HEK293 (cell line): ENCODE measurements around the gene ABT1.

Source experiments
- CTCF ChIA-PET: fragments of 350-600 bp; formaldehyde crosslinking; extraction: SDS; loops from one replicate; lab custom pipeline; 2021; ENCODE audit warnings: antibody characterized with exemption; lab: Yijun Ruan, JAX
- POLR2A ChIA-PET: fragments of 300-600 bp; formaldehyde crosslinking; extraction: SDS; loops from one replicate; lab custom pipeline; 2020; ENCODE audit warnings: antibody characterized with exemption, inconsistent platforms; lab: Yijun Ruan, JAX
- H3K27ac ChIP-seq: fragments of 200-500 bp; sonication (Bioruptor generic); 2 replicates; pipeline ENCODE4 v1.5.1; 2014; ENCODE audit warnings: low read depth, low read length, control low read depth, inconsistent platforms; ENCODE audit errors: extremely low read depth
- H3K36me3 ChIP-seq, 2 experiments: fragments of 200-500 bp in 1 of 2; sonication (Bioruptor generic) in 1 of 2; 1 replicate in 1 of 2; 2 replicates in 1 of 2; pipeline ENCODE4 v1.5.1; 2014 to 2017; ENCODE audit warnings: inconsistent platforms in 2 of 2, low read length in 2 of 2; ENCODE audit not compliant: control insufficient read depth in 2 of 2, insufficient read depth in 1 of 2
- H3K4me1 ChIP-seq: fragments of 200-500 bp; sonication (Bioruptor generic); 2 replicates; pipeline ENCODE4 v1.5.1; 2014; ENCODE audit warnings: mild to moderate bottlenecking, low read length, inconsistent platforms; ENCODE audit not compliant: control insufficient read depth, insufficient read depth
- H3K4me3 ChIP-seq: 2 replicates; pipeline ENCODE4 v1.5.1; 2011; ENCODE audit warnings: low read depth, mild to moderate bottlenecking, control low read depth, low read length, moderate library complexity
- H3K9me3 ChIP-seq: fragments of 200-500 bp; sonication (Bioruptor generic); 2 replicates; pipeline ENCODE4 v1.5.1; 2014; ENCODE audit warnings: low read depth, low read length, inconsistent platforms; ENCODE audit not compliant: control insufficient read depth, insufficient read depth
- HIC1 ChIP-seq: fragments of 450-650 bp; formaldehyde crosslinking; IDR thresholded peaks from 2 replicates; pipeline ENCODE4 v1.5.1; 2016; ENCODE audit warnings: missing biosample characterization, missing genetic modification characterization
- KLF1 ChIP-seq: fragments of 450-650 bp; formaldehyde crosslinking; IDR thresholded peaks from 2 replicates; pipeline ENCODE4 v1.5.1; 2016; ENCODE audit warnings: missing biosample characterization, missing genetic modification characterization
- SP2 ChIP-seq: fragments of 450-650 bp; formaldehyde crosslinking; IDR thresholded peaks from 2 replicates; pipeline ENCODE4 v1.5.1; 2016; ENCODE audit warnings: missing biosample characterization, missing genetic modification characterization
- ZBTB20 ChIP-seq: fragments of 450-650 bp; formaldehyde crosslinking; IDR thresholded peaks from 2 replicates; pipeline ENCODE4 v1.5.1; 2016; ENCODE audit warnings: missing biosample characterization, missing genetic modification characterization
- ZEB2 ChIP-seq: fragments of 450-650 bp; formaldehyde crosslinking; IDR thresholded peaks from 2 replicates; pipeline ENCODE4 v1.5.1; 2016; ENCODE audit warnings: missing biosample characterization, missing genetic modification characterization
- ZFP69B ChIP-seq: fragments of 450-650 bp; formaldehyde crosslinking; IDR thresholded peaks from 2 replicates; pipeline ENCODE4 v1.5.1; 2016; ENCODE audit warnings: missing biosample characterization, missing genetic modification characterization
- ZNF138 ChIP-seq: fragments of 450-650 bp; formaldehyde crosslinking; IDR thresholded peaks from 2 replicates; pipeline ENCODE4 v1.5.1; 2016; ENCODE audit warnings: missing biosample characterization, missing genetic modification characterization, borderline replicate concordance
- ZNF169 ChIP-seq: fragments of 450-650 bp; formaldehyde crosslinking; IDR thresholded peaks from 2 replicates; pipeline ENCODE4 v1.5.1; 2016; ENCODE audit warnings: missing biosample characterization, missing genetic modification characterization
- ZNF175 ChIP-seq: fragments of 450-650 bp; formaldehyde crosslinking; IDR thresholded peaks from 2 replicates; pipeline ENCODE4 v1.5.1; 2016; ENCODE audit warnings: missing biosample characterization, missing genetic modification characterization
- ZNF19 ChIP-seq: fragments of 450-650 bp; formaldehyde crosslinking; IDR thresholded peaks from 2 replicates; pipeline ENCODE4; 2016; ENCODE audit warnings: missing biosample characterization, missing genetic modification characterization, low read depth
- ZNF2 ChIP-seq: fragments of 450-650 bp; formaldehyde crosslinking; IDR thresholded peaks from 2 replicates; pipeline ENCODE4 v1.5.1; 2016; ENCODE audit warnings: missing biosample characterization, missing genetic modification characterization
- ZNF23 ChIP-seq: fragments of 450-650 bp; formaldehyde crosslinking; IDR thresholded peaks from 2 replicates; pipeline ENCODE4 v1.5.1; 2016; ENCODE audit warnings: missing biosample characterization, missing genetic modification characterization, borderline replicate concordance
- ZNF266 ChIP-seq: fragments of 450-650 bp; formaldehyde crosslinking; IDR thresholded peaks from 2 replicates; pipeline ENCODE4 v1.5.1; 2016; ENCODE audit warnings: missing biosample characterization, missing genetic modification characterization, low read depth
- ZNF302 ChIP-seq: fragments of 450-650 bp; formaldehyde crosslinking; IDR thresholded peaks from 2 replicates; pipeline ENCODE4 v1.5.1; 2016; ENCODE audit warnings: missing biosample characterization, missing genetic modification characterization, low read depth
- ZNF335 ChIP-seq: fragments of 450-650 bp; formaldehyde crosslinking; conservative IDR thresholded peaks from 2 replicates; pipeline ENCODE4 v1.5.1; 2016; ENCODE audit warnings: missing biosample characterization, missing genetic modification characterization
- ZNF394 ChIP-seq: fragments of 450-650 bp; formaldehyde crosslinking; IDR thresholded peaks from 2 replicates; pipeline ENCODE4 v1.5.1; 2016; ENCODE audit warnings: missing biosample characterization, missing genetic modification characterization, mild to moderate bottlenecking, moderate library complexity, borderline replicate concordance
- ZNF416 ChIP-seq: fragments of 450-650 bp; formaldehyde crosslinking; IDR thresholded peaks from 2 replicates; pipeline ENCODE4 v1.5.1; 2016; ENCODE audit warnings: missing biosample characterization, missing genetic modification characterization
- ZNF473 ChIP-seq: fragments of 450-650 bp; formaldehyde crosslinking; IDR thresholded peaks from 2 replicates; pipeline ENCODE4 v1.5.1; 2017; ENCODE audit warnings: missing biosample characterization, missing genetic modification characterization
- ZNF596 ChIP-seq: fragments of 450-650 bp; IDR thresholded peaks from 2 replicates; pipeline ENCODE4 v1.5.0; 2018; ENCODE audit warnings: missing biosample characterization, mild to moderate bottlenecking, missing genetic modification characterization, moderate library complexity
- ZNF621 ChIP-seq: fragments of 450-650 bp; formaldehyde crosslinking; IDR thresholded peaks from 2 replicates; pipeline ENCODE4 v1.5.1; 2017; ENCODE audit warnings: missing biosample characterization, missing genetic modification characterization
- ZNF624 ChIP-seq: fragments of 450-650 bp; formaldehyde crosslinking; IDR thresholded peaks from 2 replicates; pipeline ENCODE4 v1.5.1; 2017; ENCODE audit warnings: missing biosample characterization, missing genetic modification characterization
- ZNF776 ChIP-seq: fragments of 450-650 bp; formaldehyde crosslinking; IDR thresholded peaks from 2 replicates; pipeline ENCODE4 v1.5.0; 2017; ENCODE audit warnings: missing biosample characterization, missing genetic modification characterization, borderline replicate concordance
- ZSCAN16 ChIP-seq: fragments of 450-650 bp; formaldehyde crosslinking; IDR thresholded peaks from 2 replicates; pipeline ENCODE4 v1.5.1; 2016; ENCODE audit warnings: missing biosample characterization, missing genetic modification characterization
- TF ChIP-seq, protein P1 (sequence below): fragments of 450-650 bp; formaldehyde crosslinking; IDR thresholded peaks from 2 replicates; pipeline ENCODE4 v1.5.0; 2017; ENCODE audit warnings: missing biosample characterization, missing genetic modification characterization, borderline replicate concordance

Gene ABT1

DNA sequence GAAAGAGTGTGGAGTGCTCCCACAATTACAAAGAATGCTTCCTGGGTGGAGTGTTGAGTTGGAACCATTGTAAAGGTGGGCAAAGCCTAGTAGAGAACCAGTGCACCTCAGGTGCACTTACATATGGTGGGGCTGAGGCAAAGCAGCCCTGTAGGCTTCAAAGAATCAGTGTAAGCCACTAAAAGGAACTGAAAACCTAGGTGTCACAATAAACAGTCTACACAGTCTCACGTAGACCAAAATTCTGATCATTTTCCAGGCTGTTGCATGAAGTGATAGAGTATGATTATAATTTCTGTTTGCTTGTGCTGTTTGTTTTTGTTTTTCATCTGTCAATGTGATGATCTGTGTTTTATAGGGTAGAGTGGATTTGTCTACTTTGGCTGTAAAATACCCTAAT is 2.8 kb downstream of the ABT1 start:
- TF ChIP-seq ZEB2 (tag by site-specific recombination) = no peak
- TF ChIP-seq ZNF169 (tag by site-specific recombination) = no peak
- no peak for TF ChIP-seq ZNF23
- TF ChIP-seq ZNF175 = no peak
- TF ChIP-seq ZBTB20 (tag by site-specific recombination) = no peak
- TF ChIP-seq ZNF416 = no peak
- TF ChIP-seq ZNF266 = no peak
- no peak for TF ChIP-seq HIC1 (tag by site-specific recombination)
- no peak for TF ChIP-seq ZNF473 (tag by site-specific recombination)
- TF ChIP-seq SP2 (tag by site-specific recombination) = no peak
- TF ChIP-seq ZSCAN16 (tag by site-specific recombination) = no peak
- no peak for TF ChIP-seq ZNF621
- TF ChIP-seq ZNF596 (tag by site-specific recombination) = no peak
- TF ChIP-seq ZFP69B = no peak
- no peak for TF ChIP-seq ZNF394 (tag by site-specific recombination)
- no peak for TF ChIP-seq ZNF624
- ChIA-PET CTCF (interaction anchor here (1.1 kb wide), 1 partner anchor 30 kb away, joined by 4 read pairs; no protein-coding TSS in a partner anchor), POLR2A (interaction anchor here (0.6 kb wide), 1 partner anchor 292 kb away, joined by 3 read pairs; no protein-coding TSS in a partner anchor)
- H3K4me1 ChIP-seq = peaks cover 4% of the 10 kb centered on the region; the same call in 1 of the 2 replicates
- H3K27ac ChIP-seq = no peak overlapping the region
- no peak overlapping the region for H3K4me3 ChIP-seq
- peaks cover 4 to 28% of the 10 kb centered on the region in 2 experiments; a peak in 2 of 3 replicates for H3K36me3 ChIP-seq
- H3K9me3 ChIP-seq = no peaks in the 10 kb centered on the region

DNA sequence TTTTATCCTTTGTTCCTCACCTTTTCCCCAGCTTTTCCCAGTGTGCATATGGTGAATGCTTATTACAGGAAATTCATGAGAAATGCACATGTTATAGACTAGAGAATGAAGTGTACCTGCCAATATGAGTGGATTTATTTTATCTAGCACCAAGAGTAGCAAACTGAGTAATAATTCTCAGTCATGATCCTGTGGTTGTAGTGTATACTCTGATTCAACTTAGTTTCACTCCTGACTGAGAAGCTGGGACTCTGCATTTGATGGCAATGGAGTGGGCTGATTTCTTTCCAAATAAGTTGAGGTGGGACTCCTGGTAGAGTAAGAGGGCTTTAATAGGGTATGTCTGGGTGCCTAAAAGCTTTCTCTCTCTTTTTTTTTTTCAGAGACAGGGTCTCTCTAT is 4.0 kb downstream of the ABT1 start:
- Histone ChIP-seq H3K4me3 (no peak overlapping the region), H3K9me3 (no peaks in the 10 kb centered on the region), H3K27ac (no peak overlapping the region), H3K36me3 (peaks cover 4 to 28% of the 10 kb centered on the region in 2 experiments; a peak in 2 of 3 replicates), H3K4me1 (0 out of 2 replicates have a peak, but pooled peaks cover 2% of the 10 kb centered on the region)
- TF ChIP-seq, protein P1, sequence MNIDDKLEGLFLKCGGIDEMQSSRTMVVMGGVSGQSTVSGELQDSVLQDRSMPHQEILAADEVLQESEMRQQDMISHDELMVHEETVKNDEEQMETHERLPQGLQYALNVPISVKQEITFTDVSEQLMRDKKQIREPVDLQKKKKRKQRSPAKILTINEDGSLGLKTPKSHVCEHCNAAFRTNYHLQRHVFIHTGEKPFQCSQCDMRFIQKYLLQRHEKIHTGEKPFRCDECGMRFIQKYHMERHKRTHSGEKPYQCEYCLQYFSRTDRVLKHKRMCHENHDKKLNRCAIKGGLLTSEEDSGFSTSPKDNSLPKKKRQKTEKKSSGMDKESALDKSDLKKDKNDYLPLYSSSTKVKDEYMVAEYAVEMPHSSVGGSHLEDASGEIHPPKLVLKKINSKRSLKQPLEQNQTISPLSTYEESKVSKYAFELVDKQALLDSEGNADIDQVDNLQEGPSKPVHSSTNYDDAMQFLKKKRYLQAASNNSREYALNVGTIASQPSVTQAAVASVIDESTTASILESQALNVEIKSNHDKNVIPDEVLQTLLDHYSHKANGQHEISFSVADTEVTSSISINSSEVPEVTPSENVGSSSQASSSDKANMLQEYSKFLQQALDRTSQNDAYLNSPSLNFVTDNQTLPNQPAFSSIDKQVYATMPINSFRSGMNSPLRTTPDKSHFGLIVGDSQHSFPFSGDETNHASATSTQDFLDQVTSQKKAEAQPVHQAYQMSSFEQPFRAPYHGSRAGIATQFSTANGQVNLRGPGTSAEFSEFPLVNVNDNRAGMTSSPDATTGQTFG = no peak
- no peak for TF ChIP-seq ZNF19 (tag by site-specific recombination)
- no peak for TF ChIP-seq ZNF138
- no peak for TF ChIP-seq ZNF335 (tag by site-specific recombination)
- TF ChIP-seq ZNF776 = no peak
- no peak for TF ChIP-seq ZNF302 (tag by site-specific recombination)
- TF ChIP-seq ZNF2 = no peak
- no peak for TF ChIP-seq KLF1 (tag by site-specific recombination)
- POLR2A ChIA-PET = interaction anchor here (1.0 to 1.2 kb wide), 2 partner anchors 10 to 546 kb away, joined by 3 to 5 read pairs; a partner anchor contains a TSS
- CTCF ChIA-PET = interaction anchor here (0.7 kb wide), 1 partner anchor 28 kb away, joined by 4 read pairs; no protein-coding TSS in a partner anchor
